ENCODE results near the gene OR2J3.
"Not testable (repeated sequence)": the region's sequence is repeated elsewhere in the genome, so short reads cannot be mapped to it uniquely, and the experiment has no call there.

Gene OR2J3

DNA sequence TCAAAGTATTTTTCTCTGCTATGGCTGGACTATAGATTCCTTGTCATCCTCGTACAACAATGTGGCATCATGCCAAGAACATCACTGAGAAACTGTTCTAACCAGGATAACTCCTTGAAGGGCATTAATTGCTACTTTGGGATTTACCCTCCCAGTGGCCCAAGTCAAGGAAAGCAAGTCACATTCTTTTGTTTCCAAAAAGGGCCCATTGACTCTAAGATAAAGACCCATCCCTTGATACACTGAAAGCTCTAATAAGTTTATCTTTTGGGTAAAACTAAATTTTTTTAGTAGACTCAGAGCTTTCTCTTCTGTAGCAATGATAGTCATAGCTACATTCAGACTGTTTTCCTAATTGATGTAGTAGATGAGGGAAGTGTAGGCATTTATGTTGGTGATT, at the start of gene OR2J3:
Gene OR2J3, plus strand, starts transcription at position 301 of the 400 bp plus-strand sequence. CDS start 3,833 bp downstream, outside the sequence.
- no peak for DNase-seq (ENCODE audit: low spot score)

DNA sequence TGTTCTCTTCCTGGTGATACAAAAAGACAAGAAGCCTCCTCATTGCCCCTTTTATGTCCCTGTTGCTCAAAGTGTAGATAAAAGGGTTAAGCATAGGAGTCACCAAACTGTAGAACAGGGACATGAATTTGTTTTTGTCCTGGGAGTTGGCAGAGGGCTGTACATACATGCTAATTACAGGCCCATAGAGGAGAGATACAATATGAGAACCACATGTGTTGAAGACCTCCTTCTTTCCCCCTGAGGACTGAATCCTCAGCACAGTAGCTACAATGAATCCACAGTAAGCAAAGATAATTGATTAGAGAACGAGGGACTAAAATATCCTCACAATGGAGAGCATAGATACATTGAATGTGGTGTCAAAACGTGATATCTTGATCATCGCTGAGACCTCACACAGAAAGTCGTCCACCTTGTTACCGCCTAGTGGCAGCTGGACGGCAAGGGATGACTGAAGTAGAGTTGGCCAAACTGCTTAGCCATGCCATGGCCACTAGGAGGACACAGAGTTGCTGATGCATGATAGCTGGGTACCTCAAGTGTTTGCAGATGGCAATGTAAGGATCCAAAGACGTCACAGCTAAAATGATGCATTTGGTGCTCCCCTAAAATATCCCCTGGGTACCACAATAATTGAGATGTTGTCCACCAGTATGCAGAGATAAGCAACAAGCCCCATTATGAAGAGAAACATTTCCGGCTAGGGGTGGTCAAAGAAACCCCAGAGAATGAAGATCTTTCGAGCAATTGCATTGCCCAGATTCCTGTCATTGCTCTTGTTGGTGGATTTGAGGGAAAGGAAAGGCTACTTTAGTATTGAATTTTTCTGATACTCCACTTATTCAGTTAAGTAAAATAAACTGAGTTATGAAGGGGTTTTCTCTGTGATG, 35.8 kb upstream of the OR2J3 start:
- peak; percentile 47 for DNase-seq (ENCODE audit: low spot score)

GRCh38 chr6:29079203-29079602, 28.7 kb upstream of the OR2J3 start:
- DNase-seq (ENCODE audit: low spot score), result no peak

- DNase-seq (ENCODE audit: low spot score), result no peak
These were observed 26.5 kb upstream of the OR2J3 start for GRCh38 chr6:29081312-29081711.

GRCh38 chr6:29082457-29082856, 25.4 kb upstream of the OR2J3 start:
- DNase-seq (ENCODE audit: low spot score), result no peak

DNA sequence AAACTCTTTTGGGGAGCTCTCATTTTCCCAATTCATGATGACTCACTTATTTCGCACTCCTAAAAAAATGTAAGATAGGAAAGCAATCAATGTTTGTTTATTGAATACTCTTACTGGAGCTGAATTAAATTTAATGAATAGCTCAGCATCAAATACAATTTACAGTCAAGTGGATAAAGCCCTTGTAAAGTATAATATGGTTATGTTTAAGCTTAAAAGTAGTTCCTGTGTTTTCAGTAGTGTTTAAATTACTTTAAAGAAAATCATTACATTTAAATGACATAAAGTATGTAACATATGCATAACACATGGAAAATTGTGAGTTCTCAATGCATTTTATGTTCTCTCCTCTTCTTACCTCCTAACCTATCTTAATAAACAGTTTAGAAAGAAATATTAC, 20.6 kb upstream of the OR2J3 start, which contains the start of gene OR2B3:
Gene OR2B3, minus strand, starts transcription at position 101 of the 400 bp plus-strand sequence. Its CDS starts 65 bp downstream, at position 36.
- no peak for DNase-seq (ENCODE audit: low spot score)

DNA sequence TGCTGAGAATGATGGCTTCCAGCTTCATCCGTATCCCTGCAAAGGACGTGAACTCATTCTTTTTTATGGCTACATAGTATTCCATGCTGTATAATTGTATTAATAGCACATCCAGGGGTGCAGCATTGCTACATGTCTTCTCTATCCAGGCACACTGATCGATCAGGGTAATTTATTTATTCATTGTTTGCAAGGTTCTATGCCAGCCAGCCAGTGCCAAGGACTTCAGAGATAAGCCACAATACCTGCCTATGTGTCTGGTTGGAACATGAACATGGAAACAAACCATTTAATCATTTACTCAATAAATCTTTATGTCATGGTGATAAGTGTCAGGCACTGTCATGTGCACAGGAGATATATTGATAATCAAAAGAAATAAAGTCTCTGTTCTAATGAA, 14.9 kb upstream of the OR2J3 start:
- DNase-seq (ENCODE audit: low spot score), result no peak

DNA sequence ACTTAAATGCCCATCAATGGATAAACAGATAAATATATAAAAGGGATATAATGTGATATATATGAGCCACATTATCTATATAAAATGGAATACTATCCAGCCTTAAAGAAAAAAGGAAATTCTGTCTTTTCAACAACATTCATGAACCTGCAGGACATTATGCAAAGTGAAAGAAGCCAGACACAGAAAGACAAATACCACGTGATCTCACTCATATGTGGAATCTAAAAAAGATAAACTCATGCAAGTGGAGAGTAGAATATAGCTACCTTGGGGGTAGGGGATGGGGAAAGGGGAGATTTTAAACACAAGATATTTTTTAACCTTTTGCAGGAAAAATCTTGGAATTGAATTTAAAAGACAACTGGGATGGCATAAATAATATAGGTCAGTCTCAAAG, 10.1 kb upstream of the OR2J3 start:
- no peak for DNase-seq (ENCODE audit: low spot score)

GRCh38 chr6:29099190-29099589, 8.7 kb upstream of the OR2J3 start, which contains the start of gene OR2J1:
Gene OR2J1 (plus strand): TSS chr6:29099490. CDS start chr6:29100943, 1,453 bp downstream.
- no peak for DNase-seq (ENCODE audit: low spot score)

GRCh38 chr6:29112135-29112534, 4.3 kb downstream of the OR2J3 start:
- DNase-seq (ENCODE audit: low spot score), result no peak

GRCh38 chr6:29114964-29115363, 7.1 kb downstream of the OR2J3 start:
- DNase-seq (ENCODE audit: low spot score), result not testable (repeated sequence)

DNA sequence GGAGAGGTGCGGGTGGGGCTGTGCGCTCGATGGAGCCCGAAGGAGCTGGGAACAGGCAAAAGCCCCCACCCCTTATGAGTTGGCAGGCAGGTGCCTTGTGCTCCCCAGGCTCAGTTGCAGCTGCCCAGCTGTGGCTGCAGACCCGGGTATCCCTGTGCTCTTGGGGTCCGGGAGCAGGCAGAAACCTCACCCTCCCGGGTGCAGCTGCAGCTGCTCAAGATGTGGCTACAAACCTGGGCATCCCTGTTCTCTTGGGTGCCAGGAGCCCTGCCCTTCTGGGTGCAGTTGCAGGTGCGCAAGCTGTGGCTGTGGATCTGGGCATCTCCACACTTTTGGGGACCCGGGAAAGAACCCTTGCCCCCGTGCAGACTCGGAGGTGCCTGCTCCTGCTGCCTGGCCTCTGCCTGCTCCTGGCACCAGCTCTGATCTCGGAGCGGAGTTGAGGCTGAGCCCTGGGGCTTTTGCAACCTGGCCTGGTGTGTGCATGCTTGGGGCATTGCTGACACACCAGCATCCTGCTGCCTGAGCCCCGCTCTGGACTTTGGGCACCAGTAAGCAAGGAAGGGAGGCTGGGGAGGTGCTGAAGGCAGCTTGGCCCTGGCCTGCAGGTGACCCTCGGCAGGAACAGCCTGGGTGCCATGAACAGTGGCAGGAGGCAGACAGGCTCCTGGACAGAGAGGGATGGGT, 21.6 kb downstream of the OR2J3 start:
- DNase-seq (ENCODE audit: low spot score), result no peak

DNA sequence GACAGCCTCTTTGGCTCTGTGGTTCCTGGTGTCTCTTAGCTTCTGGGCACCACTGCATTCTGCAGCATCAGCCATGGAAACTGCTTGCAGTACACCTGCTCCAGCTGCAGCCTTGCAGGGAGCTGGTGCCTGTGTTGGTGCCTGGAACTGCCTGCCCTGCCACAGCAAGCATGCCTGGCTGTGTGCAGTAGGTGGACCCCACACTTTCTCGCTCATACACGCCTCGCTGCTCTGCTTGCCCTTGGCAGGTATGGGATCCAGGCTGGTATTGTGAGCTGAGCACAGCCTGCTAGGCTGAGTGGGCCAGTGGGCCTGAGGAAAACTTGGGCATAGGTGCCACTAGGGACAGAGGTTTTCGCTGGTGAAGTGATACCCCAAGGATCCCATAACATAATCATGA, 22.8 kb downstream of the OR2J3 start:
- DNase-seq (ENCODE audit: low spot score), result no peak

DNA sequence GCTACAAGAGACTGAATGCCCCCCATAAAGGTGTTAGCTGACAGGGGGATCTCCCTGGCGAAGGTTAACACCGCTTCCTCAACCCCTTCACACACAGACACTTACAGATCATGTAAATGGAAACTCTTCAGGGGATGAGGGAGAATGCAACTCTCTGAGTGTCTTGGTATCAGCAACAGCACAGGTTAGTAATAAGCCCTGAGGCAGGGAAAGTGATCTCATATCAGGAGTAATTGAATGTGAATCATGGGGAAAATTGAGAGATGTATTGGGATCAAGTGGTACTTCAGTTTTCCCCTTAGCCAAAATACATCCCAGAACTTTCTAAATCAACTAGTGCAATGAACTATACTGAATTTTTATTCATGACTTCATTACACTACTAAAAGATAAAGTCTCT, 23.8 kb downstream of the OR2J3 start:
- no peak for DNase-seq (ENCODE audit: low spot score)

DNA sequence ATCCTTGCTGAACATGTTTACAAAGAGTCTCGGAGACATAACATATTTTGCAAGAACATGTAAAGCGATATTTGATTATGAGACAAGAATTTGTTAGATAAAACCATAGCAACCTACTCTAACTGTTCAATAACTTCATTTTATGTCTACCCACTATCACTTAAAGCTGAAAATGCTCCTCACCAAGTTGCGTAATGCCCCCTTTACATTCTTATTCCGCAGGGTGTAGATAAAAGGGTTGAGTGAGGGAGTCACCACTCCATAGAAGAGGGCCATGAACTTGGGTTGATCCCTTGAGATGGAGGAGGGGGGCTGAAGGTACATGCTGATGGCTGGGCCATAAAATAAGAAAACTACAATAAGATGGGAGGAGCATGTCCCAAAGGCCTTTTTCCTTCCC, 29.9 kb downstream of the OR2J3 start:
- DNase-seq (ENCODE audit: low spot score), result no peak

GRCh38 chr6:29141606-29142005, 33.7 kb downstream of the OR2J3 start:
- DNase-seq (ENCODE audit: low spot score), result no peak

- DNase-seq (ENCODE audit: low spot score), result no peak
These were observed 34.5 kb downstream of the OR2J3 start for GRCh38 chr6:29142309-29142708.

DNA sequence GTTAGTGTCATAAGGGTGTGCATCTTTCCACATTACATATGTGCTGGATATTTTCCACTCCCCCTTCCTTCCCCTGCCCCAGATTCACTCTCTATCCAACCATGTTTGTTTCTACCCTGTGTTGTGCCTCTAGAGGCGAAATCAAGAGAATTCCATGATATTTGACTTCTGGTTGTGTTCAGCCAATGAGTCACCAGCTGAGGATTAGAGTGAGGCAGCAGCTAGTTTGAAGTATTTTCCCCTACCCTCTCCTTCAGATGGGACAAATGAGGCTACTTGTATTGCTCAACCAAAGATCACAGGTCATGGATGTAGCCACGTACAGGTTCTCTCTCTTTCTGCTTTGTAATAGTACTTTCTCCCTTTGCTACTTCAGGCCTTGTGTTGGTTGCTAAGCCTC, 38.3 kb downstream of the OR2J3 start:
- DNase-seq (ENCODE audit: low spot score), result no peak

DNA sequence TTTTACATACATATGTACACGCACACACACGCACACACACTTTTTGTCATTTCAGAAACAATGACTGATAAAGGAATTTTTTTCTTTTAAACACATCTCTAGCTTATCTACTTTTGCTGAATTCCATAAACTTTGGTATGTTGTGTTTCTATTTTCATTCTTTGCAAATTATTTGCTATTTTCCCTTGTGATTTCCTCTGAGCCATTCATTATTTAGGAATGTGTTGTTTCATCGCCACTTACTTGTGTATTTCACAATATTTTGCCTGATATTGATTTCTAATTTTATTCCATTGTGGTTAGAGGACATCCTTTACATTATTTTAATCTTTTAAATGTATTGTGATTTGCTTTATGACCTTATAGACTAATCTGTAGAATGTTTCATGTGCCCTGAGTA, 39.2 kb downstream of the OR2J3 start:
- no peak for DNase-seq (ENCODE audit: low spot score)

DNA sequence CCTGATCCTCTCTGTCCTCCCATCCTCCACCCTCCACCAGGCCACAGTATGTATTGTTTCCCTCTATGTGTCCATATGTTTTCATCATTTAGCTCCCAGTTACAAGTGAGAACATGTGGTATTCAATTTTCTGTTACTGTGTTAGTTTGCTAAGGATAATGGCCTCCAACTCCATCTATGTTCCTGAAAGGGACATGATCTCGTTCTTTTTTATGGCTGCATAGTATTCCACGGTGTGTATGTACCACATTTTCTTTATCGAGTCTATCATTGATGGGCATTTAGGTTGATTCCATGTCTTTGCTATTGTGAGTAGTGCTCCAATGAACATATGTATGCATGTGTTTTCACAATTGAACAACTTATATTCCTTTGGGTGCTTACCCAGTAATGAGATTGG, 41.6 kb downstream of the OR2J3 start:
- DNase-seq (ENCODE audit: low spot score), result not testable (repeated sequence)

DNA sequence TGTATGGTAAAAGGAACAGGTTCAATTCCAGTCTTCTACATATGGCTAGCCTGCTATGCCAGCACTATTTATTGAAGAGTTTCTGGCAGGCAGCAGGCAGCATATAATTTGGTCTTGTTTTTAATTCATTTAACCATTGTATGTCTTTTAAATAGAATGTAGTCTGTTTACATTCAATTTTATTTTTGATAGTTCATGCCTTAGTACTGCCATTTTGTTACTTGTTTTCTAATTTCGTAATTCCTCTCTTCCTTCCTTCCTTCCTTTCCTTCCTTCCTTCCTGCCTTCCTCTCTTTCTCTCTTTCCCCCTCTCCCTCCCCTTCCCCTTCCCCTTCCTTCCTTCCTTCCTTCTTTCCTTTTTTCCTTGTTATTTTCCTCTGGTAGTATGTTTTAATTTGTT, 45.2 kb downstream of the OR2J3 start:
- DNase-seq (ENCODE audit: low spot score), result no peak

- DNase-seq (ENCODE audit: low spot score), result not testable (repeated sequence)
These were observed 47.3 kb downstream of the OR2J3 start for GRCh38 chr6:29155182-29155581.

GRCh38 chr6:29159922-29160321, 52.1 kb downstream of the OR2J3 start:
- DNase-seq (ENCODE audit: low spot score), result not testable (repeated sequence)

Measured in HuH-7.5 (cell line).